Activated CD4-positive, alpha-beta T cell treated with anti-CD3 and anti-CD28 coated beads, Interleukin-2, Interleukin-6, amounts not matched to agents 100 ng/mL and 50 ng/mL, durations not matched to agents 16 hours and 8 hours (primary cell): ENCODE results near the gene NID1.
A peak's percentile ranks its signal among the peaks of the same experiment; 100 is the strongest.

Experiments
- DNase-seq: peaks from one replicate; pipeline ENCODE4 v3.0.0-alpha.2; 2020

The NID1 gene

DNA sequence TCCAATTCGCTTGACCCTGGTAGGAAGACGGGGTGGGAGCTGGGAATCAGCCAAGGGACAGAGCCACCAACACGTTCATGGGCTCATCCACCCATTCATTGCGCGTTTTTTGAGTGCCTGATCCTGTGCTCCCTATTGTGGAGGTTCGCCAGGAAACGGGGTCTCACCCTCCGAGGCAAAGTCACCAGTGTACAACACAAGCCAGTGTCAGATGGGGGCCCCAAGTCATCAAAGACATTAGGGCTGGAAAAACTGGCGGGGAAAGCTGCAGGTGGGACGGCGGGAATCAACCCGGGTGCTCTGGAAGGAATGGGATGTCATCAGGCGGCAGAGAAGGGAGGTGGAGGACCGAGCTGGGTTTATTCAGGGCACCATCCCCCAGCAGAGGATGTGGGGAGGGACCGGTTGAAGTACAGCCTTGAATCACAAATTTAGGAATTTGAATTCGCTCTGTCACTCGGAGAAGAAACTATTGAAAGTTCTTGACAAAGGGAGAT lies 667 bp upstream of the NID1 start:
- no peak for DNase-seq

DNA sequence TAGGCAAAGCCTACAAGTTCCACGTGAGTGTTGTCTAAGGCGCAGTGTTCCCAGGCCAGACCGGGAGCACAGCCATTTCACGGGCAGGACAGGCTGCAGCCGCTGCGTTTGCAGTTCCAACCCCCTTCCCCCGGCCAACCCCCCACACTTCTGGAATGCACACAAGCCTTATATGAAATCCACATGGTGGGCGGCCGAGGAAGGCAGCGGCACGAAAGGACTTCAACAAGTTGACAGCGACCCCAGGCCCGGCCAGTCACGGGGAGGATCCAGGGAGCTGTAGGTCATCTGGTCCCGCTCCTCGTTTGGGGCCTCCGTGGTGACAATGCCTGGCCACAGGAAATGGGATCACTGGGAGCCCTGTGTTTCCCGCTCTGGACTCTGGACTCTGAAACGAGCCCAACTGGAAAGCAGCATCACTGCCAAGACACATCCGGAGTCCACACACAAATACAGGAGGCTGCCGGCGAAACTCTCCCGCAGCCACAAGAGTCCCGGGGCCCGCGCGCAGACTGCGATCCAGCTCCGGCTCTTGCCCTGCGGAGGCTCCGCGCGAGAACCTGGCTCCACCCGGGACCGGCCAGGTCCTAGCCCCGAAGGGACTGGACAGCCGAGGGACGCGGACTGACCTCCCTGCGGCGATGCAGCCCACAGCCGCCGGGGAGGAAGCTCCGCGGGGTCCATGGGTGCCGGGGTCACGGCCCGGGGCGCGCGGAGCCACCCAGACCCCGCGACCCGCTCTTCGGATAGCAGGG lies 794 bp downstream of the NID1 start:
- DNase-seq, result no peak

DNA sequence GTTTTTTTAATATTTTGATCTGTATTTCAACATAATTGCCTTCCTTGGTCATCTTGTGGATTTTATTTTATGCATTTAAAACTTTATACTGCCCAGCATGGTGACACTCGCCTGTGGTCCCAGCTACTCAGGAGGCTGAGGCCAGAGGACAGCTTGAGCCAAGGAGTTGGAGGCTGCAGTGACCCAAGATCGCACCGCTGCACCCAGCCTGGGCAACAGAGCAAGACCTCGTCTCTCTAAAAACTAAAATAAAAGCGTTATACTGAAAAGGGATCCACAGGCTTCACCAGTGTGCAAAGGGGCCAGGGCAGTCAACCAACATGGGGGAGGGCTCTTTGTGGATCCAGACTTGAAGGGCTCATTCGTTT lies 1.4 kb downstream of the NID1 start:
- no peak for DNase-seq

DNA sequence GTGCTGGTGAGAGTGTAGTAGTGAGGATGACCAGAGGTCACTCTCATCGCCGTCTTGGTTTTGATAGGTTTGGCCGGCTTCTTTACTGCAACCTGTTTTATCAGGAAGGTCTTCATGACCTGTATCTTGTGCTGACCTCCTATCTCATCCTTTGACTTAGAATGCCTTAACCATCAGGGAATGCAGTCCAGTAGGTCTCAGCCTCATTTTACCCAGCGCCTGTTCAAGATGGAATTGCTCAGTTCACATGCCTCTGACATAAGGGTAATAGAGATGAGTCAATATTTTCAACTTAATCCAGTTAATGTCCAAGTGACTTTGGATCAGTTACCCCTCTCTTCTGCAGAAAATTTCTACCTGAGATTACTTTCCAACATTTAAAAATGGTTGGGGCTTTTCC lies 4.6 kb downstream of the NID1 start:
- no peak for DNase-seq

DNA sequence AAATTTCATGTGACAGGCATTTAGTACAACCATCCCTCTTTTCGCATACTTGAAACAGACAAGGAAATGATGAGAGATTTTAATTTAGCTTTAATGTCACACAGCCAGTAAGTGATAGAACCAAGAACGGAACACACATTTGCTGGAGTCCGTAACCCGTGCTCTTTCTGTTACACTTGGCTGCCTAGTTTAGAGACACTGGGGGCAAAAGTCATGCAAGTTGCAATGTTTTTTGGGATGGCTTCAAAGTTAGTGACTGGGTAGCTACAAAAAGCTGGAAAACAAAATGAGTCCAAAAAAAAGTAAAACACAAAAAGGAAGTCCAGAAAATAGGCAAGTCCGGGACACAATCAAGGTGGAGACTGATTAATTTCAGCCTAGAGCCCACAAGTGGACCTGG lies 5.9 kb downstream of the NID1 start:
- no peak for DNase-seq

DNA sequence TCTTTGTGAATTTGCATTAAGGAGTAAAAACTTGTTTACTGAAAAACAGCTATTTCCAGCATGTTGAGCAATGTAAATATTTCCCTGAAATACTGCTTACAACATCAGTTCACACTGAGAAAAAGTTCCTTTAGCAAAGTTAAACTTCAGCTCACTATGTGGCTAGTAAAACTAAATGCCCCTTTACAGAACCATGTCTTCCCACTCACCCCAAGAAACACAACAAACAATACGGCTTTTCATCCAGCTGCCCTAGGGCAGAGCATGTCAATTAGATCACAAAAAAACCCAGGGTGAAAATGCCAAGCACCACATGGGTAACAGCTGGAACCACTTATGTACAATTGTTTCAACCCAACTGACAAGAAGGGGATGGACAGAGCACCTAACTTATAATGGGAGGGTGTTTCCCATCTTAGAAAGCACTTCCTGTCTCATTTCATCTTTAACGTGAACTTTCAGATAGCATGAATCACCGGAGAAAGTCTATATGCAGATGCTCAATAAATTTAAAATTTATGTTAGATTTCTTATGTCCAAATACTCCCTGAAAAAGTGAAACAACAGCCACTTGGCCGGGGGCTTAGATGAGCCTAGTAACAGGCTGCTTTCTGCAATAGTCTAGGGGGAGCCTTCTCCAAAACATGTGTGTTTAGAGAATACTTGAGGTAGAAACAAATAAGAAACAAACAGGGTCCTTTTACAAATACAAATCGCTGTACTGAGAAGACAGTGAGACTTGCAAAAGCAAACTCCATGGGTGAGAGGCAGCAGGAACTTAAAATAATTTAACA lies 6.6 kb downstream of the NID1 start:
- peak; percentile 5 for DNase-seq

DNA sequence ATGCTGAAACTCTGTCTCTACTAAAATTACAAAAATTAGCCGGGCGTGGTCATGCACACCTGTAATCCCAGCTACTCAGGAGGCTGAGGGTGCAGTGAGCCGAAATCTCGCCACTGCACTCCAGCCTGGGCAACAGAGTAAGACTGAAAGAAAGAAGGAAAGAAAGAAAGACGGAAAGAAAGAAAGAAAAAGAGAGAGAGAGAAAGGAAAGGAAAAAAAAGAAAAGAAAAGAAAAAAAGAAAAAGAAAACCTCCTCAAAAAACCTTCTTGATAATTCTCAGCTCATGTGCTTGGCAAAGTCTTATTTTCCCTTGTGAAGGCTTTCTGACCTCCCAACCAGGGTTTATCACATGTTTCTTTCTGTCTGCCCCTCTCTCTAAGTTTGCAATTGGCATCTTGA lies 7.3 kb downstream of the NID1 start:
- no peak for DNase-seq

DNA sequence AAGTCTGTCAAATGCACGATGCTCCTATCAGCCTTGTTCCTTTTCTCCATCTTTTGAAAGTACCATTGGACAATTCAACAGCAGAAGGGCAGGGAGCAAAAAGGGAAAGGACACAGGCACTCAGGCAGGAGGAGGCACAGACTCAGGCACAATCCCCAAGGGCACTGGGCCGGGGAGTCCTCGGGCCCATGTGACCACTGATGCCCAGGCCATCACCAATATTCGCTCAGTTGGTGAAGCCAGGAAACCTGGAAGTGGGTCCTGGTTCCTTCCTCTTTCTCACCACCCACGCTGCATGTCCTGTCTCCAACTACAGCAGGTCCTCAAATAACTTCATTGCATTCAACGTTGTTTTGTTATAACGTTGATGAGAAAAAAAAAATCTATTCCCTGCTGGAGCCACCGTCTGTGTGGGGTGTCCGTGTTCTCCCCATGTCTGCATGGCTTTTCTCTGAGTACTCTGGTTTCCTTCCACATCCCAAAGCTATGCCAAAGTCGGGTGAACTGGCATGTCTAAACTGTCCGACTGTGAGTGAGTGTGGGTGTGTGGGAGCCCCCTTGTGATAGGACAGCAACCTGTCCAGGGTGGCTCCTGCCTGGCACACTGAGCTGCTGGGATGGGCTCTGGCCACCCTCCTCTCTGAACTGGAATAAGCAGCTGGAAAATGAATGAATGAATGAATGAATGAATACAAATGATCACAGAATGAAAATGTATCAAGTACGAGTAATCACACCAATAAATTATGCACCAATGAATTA lies 12.5 kb downstream of the NID1 start:
- DNase-seq, result no peak

DNA sequence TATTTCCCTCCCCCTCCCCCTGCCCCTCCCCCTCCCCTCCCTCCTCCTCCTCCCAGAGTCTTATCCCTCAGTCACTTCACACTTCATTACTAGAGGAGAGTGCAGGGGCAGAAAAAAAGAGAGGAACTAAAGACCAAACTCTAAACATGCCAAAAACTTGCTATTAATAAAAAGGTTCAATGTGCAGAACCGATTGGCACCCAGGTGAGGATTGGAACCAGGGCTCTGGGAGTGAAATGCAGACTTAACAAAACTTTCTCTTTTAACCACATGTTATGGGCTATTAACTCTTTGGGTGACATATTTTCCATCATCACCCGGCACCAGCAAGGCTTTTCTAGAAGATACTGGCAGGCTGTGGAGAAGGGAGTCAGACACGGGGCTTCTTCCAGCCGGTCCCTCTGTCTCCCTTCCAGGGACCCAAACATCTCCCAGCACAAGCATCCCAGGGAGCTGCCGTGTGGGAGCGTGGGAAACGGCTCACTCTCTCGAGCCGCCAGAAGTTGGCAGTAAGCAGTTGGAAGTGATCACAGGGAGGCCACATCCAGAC lies 13.6 kb downstream of the NID1 start:
- no peak for DNase-seq

DNA sequence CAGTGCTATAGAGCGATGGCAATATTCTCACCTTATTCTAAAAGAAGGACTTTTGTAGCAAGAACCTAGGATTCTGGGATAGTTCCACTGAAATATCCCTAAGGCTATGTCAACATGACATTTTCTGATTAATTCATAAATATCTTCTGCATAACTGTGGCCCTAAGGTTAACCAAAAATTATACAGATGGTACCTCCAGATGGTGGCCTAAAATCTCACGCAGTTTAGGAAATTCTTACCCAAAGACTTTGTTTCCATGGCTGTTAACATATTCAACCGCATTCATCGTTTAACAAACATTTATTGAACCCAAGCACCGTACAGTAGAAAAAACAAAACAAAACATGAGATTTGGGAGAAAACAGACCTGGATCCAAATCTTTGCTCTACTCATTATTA lies 19.1 kb downstream of the NID1 start:
- no peak for DNase-seq

DNA sequence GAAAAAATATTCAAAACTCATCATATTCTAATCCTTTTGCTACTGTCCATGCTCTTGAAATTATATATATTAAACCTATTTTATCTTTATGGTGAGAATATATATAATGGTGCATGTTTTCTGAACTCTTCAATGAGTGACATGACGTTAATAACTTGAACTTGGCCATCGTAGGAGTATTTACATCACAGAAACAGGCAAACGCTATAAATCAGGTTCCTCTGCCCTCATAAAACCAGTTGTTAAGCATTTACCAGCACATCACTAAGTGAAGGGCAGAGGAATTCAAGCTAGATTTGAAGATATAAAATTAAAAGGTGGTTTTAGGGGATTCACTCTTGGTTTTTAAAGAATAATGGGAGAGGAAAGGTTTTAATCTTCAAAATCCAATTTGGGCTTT lies 20.5 kb downstream of the NID1 start:
- no peak for DNase-seq

DNA sequence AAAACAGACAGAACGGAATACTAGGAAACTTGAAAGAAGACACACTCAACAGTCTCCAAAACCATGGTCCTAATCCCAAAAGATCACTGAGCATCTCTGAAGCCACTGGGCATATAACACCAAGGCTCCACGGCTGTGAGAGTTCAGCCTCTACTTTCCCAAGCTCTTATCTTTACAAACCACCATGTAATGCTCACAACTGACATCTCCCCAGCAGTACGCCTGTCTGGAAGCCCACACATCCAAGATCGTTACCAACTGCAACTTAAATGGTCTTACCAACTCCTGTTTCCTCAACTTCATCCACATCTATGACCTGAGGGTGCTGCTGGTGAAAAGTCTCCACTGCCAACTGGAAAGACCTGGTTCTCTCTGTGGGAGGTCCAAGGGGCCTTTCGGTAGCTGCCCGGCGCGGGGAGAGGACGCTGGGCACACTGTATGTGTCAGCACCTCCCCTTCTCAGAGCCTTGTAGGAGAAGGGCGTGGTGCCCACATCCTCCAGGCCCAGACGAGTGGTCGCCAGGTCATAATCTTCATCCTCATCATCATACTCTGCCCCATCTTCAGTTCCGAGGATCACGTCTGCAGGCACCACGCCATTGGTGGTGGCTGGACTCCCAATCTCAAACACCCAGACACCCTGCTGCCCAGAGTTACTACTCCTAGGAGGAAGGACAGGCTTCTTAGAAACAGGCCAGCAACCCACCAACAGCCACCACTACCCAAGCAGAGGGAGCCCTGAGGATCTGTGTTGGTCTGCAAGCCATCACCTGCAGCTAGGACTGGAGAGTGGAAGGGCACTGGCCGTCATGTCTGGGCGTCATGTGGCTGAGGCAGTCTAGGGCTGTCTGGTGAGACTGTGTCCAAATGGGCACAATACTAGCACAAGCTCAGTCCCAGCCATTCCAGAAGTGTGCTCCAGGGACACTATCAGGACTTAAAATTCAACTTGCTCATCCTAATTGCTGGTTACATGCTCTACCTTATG lies 23.0 kb downstream of the NID1 start:
- no peak for DNase-seq

DNA sequence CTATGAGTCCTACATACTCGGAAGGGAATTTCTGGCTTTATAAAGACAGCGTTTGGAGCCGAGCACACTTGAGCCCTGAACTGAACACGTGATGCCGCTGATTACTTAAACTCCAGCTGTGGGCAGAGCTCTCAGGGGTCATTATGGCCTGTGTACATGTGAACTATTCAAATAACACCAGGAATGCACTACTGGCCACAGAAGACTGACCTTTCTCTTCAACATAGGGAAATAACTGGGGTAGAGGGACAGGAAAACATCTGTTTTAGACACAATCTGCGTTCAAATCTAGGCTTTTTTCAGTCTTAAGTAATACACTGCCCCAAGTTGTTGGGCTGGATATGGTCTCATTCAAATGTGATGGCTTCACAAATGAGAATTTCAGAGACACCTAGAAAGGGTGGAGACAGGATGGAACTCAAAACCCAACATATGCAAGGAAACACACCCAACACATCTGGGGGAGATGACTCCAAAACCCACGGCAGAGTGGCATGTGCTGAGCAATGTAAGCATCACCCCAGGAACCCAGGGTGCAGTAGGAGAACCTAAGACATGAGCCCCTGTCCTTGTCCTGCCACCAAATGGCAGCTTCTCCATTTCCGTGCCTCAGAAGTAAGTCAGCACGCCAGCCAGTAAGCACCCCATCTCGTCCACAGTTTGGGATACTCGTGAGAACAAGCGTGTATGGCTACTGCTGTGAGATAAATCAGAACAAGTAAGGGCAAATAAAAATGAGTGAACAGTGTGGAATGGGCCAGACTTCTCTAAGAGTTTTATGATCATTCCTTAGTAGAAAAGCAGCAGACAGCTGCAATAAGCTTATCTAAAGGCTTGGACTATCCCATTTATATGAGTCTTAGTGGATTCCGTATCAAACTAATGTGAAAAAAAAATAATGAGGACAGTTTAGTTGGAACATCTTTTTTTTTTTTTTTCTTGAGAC lies 24.9 kb downstream of the NID1 start:
- no peak for DNase-seq

DNA sequence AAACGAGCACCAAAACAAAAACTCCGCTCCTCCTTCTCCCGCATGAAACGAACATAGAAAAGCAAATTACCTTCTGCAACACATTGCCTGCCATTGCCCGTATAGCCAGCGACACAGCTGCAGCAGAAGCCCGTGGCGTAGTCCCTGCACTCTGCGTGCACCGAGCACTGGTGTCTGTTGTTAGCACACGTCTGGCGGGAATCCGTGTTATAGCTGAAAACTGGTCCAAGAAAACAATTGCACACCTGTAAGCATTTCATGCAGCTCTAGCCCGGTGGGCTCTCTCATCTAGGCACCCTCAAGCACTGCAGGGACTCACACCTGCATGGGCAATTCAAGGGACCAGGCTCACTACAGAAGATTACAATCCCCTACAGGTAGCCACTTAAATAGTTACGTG lies 26.9 kb downstream of the NID1 start:
- DNase-seq, result no peak

DNA sequence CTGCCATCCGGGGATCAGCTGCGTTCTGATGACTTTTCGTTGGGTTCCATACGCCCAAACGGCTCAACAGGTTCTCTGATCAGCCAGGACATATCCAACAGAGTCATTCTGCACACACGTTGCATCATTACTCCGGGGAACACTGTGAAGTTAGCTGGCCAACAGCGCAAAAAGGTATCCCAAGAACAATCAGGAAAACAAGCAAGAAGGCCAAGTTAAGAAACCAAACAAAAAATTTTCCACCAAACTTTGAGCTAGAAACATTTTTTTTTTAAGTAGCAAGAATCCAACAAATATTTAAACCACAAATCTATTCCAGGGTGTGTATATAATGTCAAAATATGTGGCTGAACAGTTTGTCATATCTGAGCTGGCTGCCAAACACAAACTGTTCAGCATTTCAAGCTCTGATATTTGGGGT lies 29.2 kb downstream of the NID1 start:
- DNase-seq, result no peak

DNA sequence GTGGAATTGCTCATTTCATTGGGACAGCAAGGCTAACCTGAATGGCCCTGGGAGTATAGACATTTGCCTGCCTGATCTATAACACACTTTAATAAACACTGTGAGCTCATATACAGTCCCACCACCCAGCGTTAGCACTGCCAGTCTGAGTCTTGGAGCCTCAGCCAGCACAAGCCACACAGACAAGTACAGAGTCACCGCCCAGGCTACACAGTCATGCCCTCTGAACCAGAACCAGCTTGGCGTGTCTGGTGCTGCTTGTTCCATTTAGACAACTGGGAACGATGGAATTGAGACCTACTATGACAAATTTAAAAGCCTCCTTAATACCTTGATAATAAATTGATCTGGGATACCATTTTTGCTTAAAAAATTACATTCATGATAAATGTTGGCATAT lies 31.6 kb downstream of the NID1 start:
- DNase-seq, result no peak

DNA sequence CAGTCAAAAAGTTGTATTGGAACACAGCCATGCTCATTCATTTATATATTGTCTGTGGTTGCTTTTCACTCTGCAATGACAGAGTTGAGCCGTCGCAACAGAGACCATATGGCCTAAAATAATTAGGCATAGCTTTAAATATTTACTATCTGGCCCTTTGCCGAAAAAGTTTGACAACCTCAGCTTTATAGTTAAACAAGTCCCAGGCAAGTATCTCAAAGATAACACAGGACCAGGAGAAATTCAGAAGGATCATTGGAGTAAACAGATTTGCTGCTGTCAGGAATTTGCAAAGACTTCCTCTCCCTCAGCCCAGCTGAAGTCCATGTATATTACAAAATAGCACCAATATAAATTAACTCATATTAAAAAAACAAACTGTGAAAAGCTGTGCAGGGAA lies 34.4 kb downstream of the NID1 start:
- no peak for DNase-seq

DNA sequence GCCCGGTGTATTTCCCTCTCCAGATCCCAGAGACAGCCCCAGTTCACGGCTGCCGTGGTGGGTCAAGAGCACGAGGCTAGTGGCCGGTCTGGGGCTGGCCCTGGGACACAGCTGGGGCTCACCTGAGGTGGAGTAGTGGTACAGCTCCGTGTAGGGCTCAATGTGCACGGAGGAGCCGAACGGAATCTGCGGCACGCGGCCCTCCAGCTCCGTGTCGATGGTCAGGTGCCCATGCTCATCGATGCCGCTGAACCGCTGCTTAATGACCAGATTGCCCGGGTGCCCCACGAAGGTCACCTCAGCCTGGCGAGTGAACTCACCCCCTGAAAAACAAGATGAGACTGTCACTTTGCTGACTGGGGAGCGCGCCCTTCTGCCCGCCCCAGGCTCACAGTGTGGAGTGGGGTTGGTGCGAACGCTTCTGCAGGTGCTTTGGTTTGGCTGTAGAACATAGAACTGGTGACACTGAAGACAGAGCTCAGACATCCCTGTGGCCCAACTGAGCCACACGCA lies 35.4 kb downstream of the NID1 start:
- DNase-seq, result no peak

DNA sequence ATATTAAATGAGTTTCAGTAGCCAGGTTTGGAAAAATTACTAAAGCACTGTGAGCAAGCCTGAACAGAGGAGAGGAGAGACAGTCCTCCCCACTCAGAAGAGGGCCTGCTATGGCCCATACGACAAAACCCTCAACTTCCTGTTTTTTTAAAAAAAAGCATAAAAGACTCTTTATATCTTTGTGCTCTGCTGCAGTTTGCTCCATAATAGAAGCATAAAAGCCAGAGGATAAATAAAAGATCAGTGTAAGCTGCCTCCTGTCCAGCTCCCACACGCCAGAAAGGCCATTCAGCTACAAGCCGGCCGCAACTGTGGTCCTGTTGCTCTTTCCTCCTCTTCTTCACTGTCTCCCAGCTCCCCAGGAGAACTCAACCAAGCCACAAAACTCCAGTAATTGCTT lies 37.8 kb downstream of the NID1 start:
- no peak for DNase-seq

DNA sequence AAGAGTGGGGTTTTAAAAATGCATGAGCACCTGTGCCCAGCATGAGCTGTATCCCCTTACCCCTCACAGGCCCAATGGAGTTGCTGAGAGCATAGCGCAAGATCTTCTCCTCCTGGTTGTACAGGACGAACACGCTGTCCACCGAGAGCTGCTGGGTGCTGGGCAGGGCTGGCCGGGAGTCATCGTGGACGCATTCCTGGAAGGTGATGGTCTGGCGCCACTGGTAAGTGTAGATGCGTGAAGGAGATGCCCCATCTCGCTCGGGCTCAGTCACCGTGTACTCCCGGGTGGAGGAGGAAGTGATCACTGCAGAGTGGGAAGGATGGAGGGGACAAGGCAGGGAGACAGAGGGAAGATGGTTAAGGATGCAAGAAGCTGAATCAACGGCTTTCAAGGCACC lies 39.1 kb downstream of the NID1 start:
- DNase-seq, result no peak

DNA sequence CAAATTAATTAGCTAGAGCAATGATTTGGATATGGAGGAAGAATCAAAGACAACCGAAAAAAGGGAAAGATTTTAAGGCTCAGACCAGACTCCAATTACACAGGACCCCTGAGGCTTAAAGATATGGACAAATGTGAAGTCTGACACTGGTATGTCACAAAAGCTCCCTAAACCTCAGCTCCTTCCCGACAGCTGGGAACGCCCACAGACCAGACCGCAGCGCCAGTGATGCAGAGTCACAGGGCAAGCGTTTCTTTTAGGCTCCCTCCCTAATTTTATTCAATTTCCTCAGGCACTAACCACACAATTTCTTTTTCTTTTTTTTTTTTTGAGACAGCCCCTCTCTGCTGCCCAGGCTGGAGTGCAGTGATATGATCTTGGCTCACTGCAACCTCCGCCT lies 40.2 kb downstream of the NID1 start:
- DNase-seq, result no peak
